BE2C (cell line): ENCODE results near the gene CDH22.

ENCODE experiments used
- DNase-seq: peaks from one replicate; pipeline ENCODE4 v3.0.0-alpha.2; 2020
- H3K27me3 ChIP-seq: fragments of 250-450 bp; sonication (Bioruptor Pico); 2 replicates; pipeline ENCODE4 v1.5.1; 2020; ENCODE audit warnings: mild to moderate bottlenecking
- H3K36me3 ChIP-seq: fragments of 250-450 bp; sonication (Bioruptor Pico); 2 replicates; pipeline ENCODE4 v1.5.1; 2020; ENCODE audit warnings: mild to moderate bottlenecking
- H3K4me1 ChIP-seq: fragments of 250-450 bp; sonication (Bioruptor Pico); 2 replicates; pipeline ENCODE4 v1.5.1; 2020
- H3K4me3 ChIP-seq: 2 replicates; pipeline ENCODE4 v1.5.1; 2011; ENCODE audit warnings: low read depth, low read length
- H3K9me3 ChIP-seq: fragments of 250-450 bp; sonication (Bioruptor Pico); 2 replicates; pipeline ENCODE4 v1.5.1; 2020
- TF ChIP-seq, protein P1 (sequence below): IDR thresholded peaks from 2 replicates; pipeline ENCODE4 v1.5.1; 2012; ENCODE audit warnings: mild to moderate bottlenecking, low read depth, low read length

Gene CDH22

DNA sequence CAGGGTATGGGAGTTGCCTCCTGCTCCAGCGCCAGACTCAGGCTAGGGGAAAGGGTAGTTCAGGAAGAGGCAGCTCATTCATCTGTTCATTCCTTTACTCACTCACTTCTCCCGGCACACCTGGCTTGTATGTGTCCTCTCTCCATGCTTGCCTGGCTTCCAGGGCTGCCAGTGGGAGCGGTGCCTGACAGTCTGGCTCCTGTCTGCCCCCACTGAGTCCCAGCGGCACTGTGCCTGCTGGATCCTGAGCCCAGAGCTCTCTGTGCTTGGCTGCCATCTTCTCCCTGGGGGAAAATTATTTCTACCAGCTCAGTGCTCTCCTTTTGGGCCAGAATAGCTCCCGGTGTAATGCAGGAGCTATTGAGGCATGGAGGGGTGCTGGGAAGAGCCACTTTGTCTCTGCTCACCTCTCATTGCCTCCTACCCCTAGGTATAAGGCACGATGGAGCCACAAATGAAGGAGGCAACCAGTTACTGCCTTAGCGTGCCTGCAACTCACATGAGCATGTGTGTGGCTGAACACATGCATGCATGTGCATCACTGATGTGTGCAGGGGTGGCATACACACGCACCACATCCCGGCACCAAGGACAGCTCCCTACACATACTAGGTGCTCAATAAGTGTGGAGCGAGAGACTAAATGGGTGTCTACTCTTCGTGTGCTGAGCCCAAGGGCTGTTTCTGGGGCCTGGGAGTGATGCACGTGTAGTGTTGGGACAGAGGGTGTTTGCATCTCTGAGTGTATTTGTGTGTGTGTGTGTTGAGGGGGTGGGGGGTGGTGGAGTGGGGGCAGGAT is 46.6 kb downstream of the CDH22 start:
- no peak overlapping the region for H3K4me3 ChIP-seq
- H3K4me1 ChIP-seq = no peaks in the 10 kb centered on the region
- H3K9me3 ChIP-seq = no peaks in the 10 kb centered on the region
- H3K27me3 ChIP-seq = no peaks in the 10 kb centered on the region
- DNase-seq = peak; percentile 32
- TF ChIP-seq, protein P1, sequence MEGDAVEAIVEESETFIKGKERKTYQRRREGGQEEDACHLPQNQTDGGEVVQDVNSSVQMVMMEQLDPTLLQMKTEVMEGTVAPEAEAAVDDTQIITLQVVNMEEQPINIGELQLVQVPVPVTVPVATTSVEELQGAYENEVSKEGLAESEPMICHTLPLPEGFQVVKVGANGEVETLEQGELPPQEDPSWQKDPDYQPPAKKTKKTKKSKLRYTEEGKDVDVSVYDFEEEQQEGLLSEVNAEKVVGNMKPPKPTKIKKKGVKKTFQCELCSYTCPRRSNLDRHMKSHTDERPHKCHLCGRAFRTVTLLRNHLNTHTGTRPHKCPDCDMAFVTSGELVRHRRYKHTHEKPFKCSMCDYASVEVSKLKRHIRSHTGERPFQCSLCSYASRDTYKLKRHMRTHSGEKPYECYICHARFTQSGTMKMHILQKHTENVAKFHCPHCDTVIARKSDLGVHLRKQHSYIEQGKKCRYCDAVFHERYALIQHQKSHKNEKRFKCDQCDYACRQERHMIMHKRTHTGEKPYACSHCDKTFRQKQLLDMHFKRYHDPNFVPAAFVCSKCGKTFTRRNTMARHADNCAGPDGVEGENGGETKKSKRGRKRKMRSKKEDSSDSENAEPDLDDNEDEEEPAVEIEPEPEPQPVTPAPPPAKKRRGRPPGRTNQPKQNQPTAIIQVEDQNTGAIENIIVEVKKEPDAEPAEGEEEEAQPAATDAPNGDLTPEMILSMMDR = no peak
- H3K36me3 ChIP-seq = no peaks in the 10 kb centered on the region

DNA sequence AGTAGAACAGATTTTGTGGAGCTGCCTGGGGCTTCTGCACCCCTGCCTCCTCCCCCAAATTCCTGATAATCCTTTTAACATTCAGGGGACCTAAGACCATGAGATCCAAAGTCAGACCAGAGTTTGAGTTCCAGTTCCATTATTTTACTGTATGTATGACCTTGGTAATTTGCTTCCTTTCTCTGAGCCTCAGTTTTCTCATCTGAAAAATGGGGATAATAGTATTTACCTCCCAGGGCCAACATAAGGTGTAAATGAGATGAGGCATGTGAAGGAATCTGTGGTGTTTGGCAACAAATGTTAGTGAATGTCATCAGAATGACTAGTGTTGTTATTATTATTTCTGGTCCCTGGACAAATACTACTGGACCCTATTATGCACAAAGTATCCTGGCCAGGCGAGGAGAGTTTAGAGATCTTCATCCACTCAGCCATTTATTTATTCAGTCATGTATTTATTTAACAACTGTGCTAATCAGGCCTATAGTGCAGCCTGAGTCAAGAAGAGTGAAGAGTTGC is 47.3 kb downstream of the CDH22 start:
- no peaks in the 10 kb centered on the region for H3K9me3 ChIP-seq
- H3K27me3 ChIP-seq = no peaks in the 10 kb centered on the region
- H3K4me1 ChIP-seq = peaks cover 4% of the 10 kb centered on the region
- TF ChIP-seq, protein P1 = no peak
- H3K36me3 ChIP-seq = no peaks in the 10 kb centered on the region
- H3K4me3 ChIP-seq = no peak overlapping the region
- no peak for DNase-seq

DNA sequence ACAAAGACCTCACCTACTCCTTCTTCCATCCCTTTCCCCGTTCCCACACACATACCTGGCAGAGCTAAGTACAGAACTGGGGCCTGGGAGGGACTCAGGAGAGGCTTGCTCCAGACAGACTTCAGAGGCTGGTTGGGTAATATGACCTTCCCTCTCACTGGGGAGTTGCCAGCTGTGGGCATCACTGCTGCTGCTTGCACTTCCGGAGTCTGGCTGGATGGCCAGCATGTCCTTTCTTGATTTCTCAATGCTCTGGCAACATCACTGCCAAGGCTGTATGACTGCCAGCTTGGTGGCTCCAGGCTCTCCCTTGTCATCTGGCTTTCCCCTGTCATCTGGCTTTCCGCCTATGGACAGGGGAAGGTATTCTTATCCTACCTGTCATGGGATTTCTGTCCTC is 47.8 kb downstream of the CDH22 start:
- Histone ChIP-seq H3K27me3 (no peaks in the 10 kb centered on the region), H3K36me3 (no peaks in the 10 kb centered on the region), H3K4me3 (no peak overlapping the region), H3K9me3 (no peaks in the 10 kb centered on the region), H3K4me1 (peaks cover 6% of the 10 kb centered on the region)
- no peak for DNase-seq
- TF ChIP-seq, protein P1 = no peak

DNA sequence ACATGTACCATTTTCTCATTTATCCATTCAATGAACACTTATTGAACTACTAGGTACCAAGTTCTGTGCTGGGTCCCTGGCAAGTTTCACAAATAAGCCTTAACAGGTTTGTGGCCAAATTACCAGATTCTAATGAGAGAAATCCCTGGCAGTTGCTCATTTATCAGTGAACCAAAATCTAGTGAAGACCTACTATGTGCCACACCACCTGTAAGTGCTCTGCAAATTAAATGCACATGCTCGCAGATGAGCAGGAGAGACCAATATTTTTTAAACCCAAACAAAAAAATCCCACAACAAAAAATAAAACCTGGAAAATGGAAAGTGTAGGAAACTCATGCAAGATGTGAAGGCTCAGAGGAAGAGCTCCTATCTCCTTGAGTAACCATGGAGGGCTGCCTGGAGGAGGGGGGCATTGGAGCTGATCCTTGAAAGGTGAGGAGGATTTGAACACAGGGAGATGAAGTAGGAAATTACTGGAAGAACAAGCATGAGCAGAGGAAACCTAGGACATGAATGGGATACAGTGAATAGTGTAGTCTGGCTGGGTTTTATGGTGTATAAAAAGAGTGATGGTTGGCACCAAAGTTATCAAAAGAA is 48.9 kb downstream of the CDH22 start:
- no peak overlapping the region for H3K4me3 ChIP-seq
- no peaks in the 10 kb centered on the region for H3K36me3 ChIP-seq
- no peaks in the 10 kb centered on the region for H3K27me3 ChIP-seq
- H3K9me3 ChIP-seq = no peaks in the 10 kb centered on the region
- TF ChIP-seq, protein P1 = no peak
- H3K4me1 ChIP-seq = peaks cover 6% of the 10 kb centered on the region
- no peak for DNase-seq

GRCh38 chr20:46257887-46258286 is 50.4 kb downstream of the CDH22 start:
- H3K27me3 ChIP-seq = no peaks in the 10 kb centered on the region
- TF ChIP-seq, protein P1 = no peak

DNA sequence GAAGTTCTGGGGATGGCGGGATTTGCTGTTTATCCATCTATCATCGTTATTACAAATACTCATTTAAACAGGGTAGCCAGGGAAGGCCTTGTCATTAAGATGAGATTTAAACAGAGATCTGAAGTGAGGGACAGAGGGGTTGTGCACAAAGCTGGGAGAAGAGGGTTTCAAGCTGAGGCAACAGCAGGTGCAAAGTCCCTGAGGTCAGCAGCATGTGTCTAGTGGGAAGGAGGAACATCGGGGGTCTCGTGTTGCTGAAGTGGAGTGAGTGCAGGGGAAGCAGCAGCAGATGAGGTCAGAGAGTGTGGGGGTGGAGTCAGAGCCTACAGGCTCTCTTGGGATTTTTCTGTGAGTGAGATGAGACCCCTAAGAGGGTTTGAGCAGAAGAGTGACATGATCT is 52.0 kb downstream of the CDH22 start:
- peaks cover 15% of the 10 kb centered on the region for H3K4me1 ChIP-seq
- H3K27me3 ChIP-seq = no peaks in the 10 kb centered on the region
- DNase-seq = no peak
- no peak overlapping the region for H3K4me3 ChIP-seq
- no peaks in the 10 kb centered on the region for H3K9me3 ChIP-seq
- TF ChIP-seq, protein P1 = no peak
- no peaks in the 10 kb centered on the region for H3K36me3 ChIP-seq

More at GRCh38 chr20:46257887-46258286, 50.4 kb downstream of the CDH22 start:
- H3K4me3 ChIP-seq = no peak overlapping the region
- H3K9me3 ChIP-seq = no peaks in the 10 kb centered on the region
- H3K4me1 ChIP-seq = peaks cover 15% of the 10 kb centered on the region
- no peak for DNase-seq
- no peaks in the 10 kb centered on the region for H3K36me3 ChIP-seq
